Loucy (cell line): ENCODE results near the gene IP6K3.

Experiments
- H2AFZ ChIP-seq: fragments of 200-600 bp; sonication (generic); 2 replicates; pipeline ENCODE4 v1.6.0; 2016; ENCODE audit warnings: antibody characterized with exemption, mild to moderate bottlenecking, low read length, moderate library complexity
- H3F3A ChIP-seq: fragments of 200-600 bp; 2 replicates; pipeline ENCODE4 v1.6.0; 2016; ENCODE audit warnings: antibody characterized with exemption, low read depth, mild to moderate bottlenecking
- H3K27me3 ChIP-seq: fragments of 200-600 bp; sonication (generic); 2 replicates; pipeline ENCODE4 v1.6.1; 2014; ENCODE audit warnings: low read length, mild to moderate bottlenecking; ENCODE audit not compliant: insufficient read depth, poor library complexity, severe bottlenecking
- H3K36me3 ChIP-seq: fragments of 200-600 bp; sonication (generic); 2 replicates; pipeline ENCODE4 v1.6.1; 2016; ENCODE audit warnings: low read length; ENCODE audit not compliant: insufficient read depth
- H3K4me1 ChIP-seq: fragments of 200-600 bp; sonication (generic); 2 replicates; pipeline ENCODE4 v1.5.1; 2014; ENCODE audit warnings: low read length, mild to moderate bottlenecking; ENCODE audit not compliant: insufficient read depth, poor library complexity, severe bottlenecking
- H3K4me2 ChIP-seq: fragments of 200-600 bp; sonication (generic); 2 replicates; pipeline ENCODE4 v1.6.0; 2014; ENCODE audit warnings: antibody characterized with exemption, low read length, low read depth, mild to moderate bottlenecking; ENCODE audit not compliant: poor library complexity, severe bottlenecking
- H3K4me3 ChIP-seq: fragments of 200-600 bp; sonication (generic); 2 replicates; pipeline ENCODE4 v1.5.1; 2014; ENCODE audit warnings: low read length, mild to moderate bottlenecking, mixed read lengths; ENCODE audit not compliant: poor library complexity, severe bottlenecking
- H3K79me2 ChIP-seq: fragments of 200-600 bp; sonication (generic); 2 replicates; pipeline ENCODE4 v1.6.1; 2014; ENCODE audit warnings: low read length; ENCODE audit not compliant: insufficient read depth
- H3K9ac ChIP-seq: fragments of 200-600 bp; sonication (generic); 2 replicates; pipeline ENCODE4 v1.6.0; 2014; ENCODE audit warnings: mild to moderate bottlenecking, low read depth, low read length, moderate library complexity; ENCODE audit not compliant: poor library complexity, severe bottlenecking
- H3K9me2 ChIP-seq: fragments of 200-600 bp; sonication (generic); replicated peaks from 2 replicates; pipeline ENCODE4 v1.6.1; 2016; ENCODE audit warnings: low read depth, low read length, mixed read lengths
- H3K9me3 ChIP-seq: fragments of 200-600 bp; sonication (generic); 2 replicates; pipeline ENCODE4 v1.6.1; 2014; ENCODE audit warnings: mild to moderate bottlenecking, antibody characterized with exemption, low read length, low read depth; ENCODE audit not compliant: insufficient read depth
- H4K20me1 ChIP-seq: fragments of 200-600 bp; sonication (generic); 2 replicates; pipeline ENCODE4 v1.6.0; 2014; ENCODE audit warnings: antibody characterized with exemption, low read length, mild to moderate bottlenecking; ENCODE audit not compliant: insufficient read depth, poor library complexity, severe bottlenecking
- CTCF ChIP-seq: fragments of 200-600 bp; sonication (generic); conservative IDR thresholded peaks from 2 replicates; pipeline ENCODE4 v1.5.1; 2014; ENCODE audit warnings: mild to moderate bottlenecking, antibody characterized with exemption, low read length
- EZH2phosphoT487 ChIP-seq: fragments of 200-600 bp; IDR thresholded peaks from 2 replicates; pipeline ENCODE4 v1.6.1; 2018; ENCODE audit warnings: antibody characterized with exemption, mild to moderate bottlenecking, moderate library complexity, borderline replicate concordance

Gene IP6K3

GRCh38 chr6:33684428-33684896 lies 62.2 kb downstream of the IP6K3 start:
- H2AFZ ChIP-seq: no peak overlapping the region
- no peaks in the 10 kb centered on the region for H4K20me1 ChIP-seq
- no peak for TF ChIP-seq CTCF
- no peak for TF ChIP-seq EZH2phosphoT487
- no peaks in the 10 kb centered on the region for H3K79me2 ChIP-seq
- no peaks in the 10 kb centered on the region for H3K9me2 ChIP-seq
- H3F3A ChIP-seq: no peaks in the 10 kb centered on the region
- no peak overlapping the region for H3K4me3 ChIP-seq
- H3K27me3 ChIP-seq: no peaks in the 10 kb centered on the region
- no peak overlapping the region for H3K9ac ChIP-seq
- H3K36me3 ChIP-seq: peaks cover 47% of the 10 kb centered on the region; the same call in 1 of the 2 replicates
- no peaks in the 10 kb centered on the region for H3K9me3 ChIP-seq
- no peaks in the 10 kb centered on the region for H3K4me1 ChIP-seq
- no peak overlapping the region for H3K4me2 ChIP-seq

DNA sequence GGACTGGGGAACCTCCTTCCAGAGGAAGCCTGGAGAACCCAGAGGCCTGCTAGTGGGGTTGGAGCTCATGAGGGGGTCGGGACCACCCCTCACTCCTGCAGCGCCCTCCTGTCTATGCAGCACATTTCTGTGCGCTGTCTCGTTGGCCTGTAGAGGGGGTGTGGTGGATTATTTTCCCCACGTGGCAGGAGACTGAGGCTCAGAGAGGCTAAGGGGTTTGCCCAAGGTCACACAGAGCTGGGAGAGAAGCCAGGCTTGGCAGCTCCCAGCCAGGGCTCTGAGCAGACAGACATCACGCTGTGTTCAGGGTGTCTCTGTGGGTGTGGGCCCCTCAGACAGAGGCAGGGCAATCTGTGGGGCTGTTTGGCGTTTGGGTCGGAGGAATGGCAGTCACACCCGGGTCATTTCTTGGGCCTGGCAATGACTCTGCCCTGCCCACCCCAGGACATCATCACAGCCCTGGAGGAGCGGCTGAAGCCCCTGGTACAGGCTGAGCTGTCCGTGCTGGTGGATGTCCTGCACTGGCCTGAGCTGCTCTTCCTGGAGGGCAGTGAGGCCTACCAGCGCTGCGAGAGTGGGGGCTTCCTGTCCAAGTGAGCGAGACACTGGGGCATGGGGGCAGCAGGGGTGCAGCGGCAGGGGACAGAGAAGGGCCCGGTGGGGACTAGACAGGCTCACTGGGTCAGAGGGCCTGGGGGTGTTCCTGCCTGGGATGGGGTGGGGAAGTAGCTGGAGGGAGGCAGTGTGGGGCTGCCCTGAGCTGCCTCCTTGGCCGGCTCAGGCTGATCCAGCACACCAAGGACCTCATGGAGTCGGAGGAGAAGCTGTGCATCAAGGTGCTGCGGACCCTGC lies 62.9 kb downstream of the IP6K3 start:
- H3K9ac ChIP-seq: no peak overlapping the region
- no peaks in the 10 kb centered on the region for H3K79me2 ChIP-seq
- H3F3A ChIP-seq: no peaks in the 10 kb centered on the region
- H3K9me2 ChIP-seq: no peaks in the 10 kb centered on the region
- no peak overlapping the region for H3K4me3 ChIP-seq
- no peak overlapping the region for H2AFZ ChIP-seq
- H3K9me3 ChIP-seq: no peaks in the 10 kb centered on the region
- H4K20me1 ChIP-seq: no peaks in the 10 kb centered on the region
- TF ChIP-seq EZH2phosphoT487 (no peak), CTCF (no peak)
- H3K36me3 ChIP-seq: peaks cover 45% of the 10 kb centered on the region; the same call in 1 of the 2 replicates
- no peaks in the 10 kb centered on the region for H3K27me3 ChIP-seq
- no peaks in the 10 kb centered on the region for H3K4me1 ChIP-seq
- H3K4me2 ChIP-seq: no peak overlapping the region

DNA sequence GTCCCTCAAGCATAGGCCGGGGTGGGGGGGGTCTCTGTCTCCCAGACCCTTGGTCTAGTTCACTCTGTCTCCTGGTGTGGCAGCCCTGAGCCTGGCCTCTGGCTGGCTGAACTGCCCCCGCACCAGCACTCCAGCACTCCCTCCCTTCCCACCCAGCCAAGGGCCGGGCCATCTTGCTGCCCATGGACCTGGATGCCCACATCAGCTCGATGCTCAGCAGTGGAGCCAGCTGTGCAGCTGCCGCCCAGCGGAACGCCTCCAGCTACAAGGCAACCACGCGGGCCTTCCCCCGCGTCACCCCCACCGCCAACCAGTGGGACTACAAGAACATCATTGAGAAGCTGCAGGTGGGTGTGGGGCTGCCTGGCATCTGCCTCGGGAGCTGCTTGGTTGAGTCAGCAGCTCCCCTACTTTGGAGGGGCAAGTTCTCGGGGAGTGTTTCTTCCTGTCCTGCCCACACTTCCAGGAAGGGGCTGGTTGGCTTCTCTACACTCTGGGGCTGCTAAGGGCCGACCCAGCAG lies 63.6 kb downstream of the IP6K3 start:
- H3K79me2 ChIP-seq: no peaks in the 10 kb centered on the region
- H3K27me3 ChIP-seq: no peaks in the 10 kb centered on the region
- no peak overlapping the region for H2AFZ ChIP-seq
- no peaks in the 10 kb centered on the region for H3F3A ChIP-seq
- no peaks in the 10 kb centered on the region for H3K9me2 ChIP-seq
- H4K20me1 ChIP-seq: no peaks in the 10 kb centered on the region
- TF ChIP-seq CTCF (no peak), EZH2phosphoT487 (no peak)
- H3K9me3 ChIP-seq: no peaks in the 10 kb centered on the region
- H3K4me1 ChIP-seq: no peaks in the 10 kb centered on the region
- no peak overlapping the region for H3K4me2 ChIP-seq
- H3K36me3 ChIP-seq: peaks cover 42% of the 10 kb centered on the region; the same call in 1 of the 2 replicates
- no peak overlapping the region for H3K9ac ChIP-seq
- H3K4me3 ChIP-seq: no peak overlapping the region
